Progenitor cell of endocrine pancreas (in vitro differentiated cells): ENCODE results near the gene KRTAP15-1. TPM values are rescaled to one million over a fixed set of nuclear protein-coding genes. Genes with fewer than 3 reads are reported as not detected.

ENCODE experiments used
- DNase-seq: peaks from one replicate; pipeline ENCODE4 v3.0.0; 2021; ENCODE audit warnings: low spot score; ENCODE audit not compliant: unreplicated experiment
- H3K27ac Mint-ChIP-seq: 2 replicates; pipeline ENCODE4 v1.8.0; 2021; ENCODE audit warnings: mild to moderate bottlenecking, moderate library complexity, mixed read lengths
- H3K27me3 Mint-ChIP-seq: 2 replicates; pipeline ENCODE4 v1.8.0; 2021; ENCODE audit warnings: mixed read lengths
- H3K36me3 Mint-ChIP-seq: 2 replicates; pipeline ENCODE4 v1.8.0; 2022; ENCODE audit warnings: mixed read lengths; ENCODE audit not compliant: insufficient read depth
- H3K4me1 Mint-ChIP-seq: 2 replicates; pipeline ENCODE4 v1.8.0; 2021; ENCODE audit warnings: low read depth, mixed read lengths
- H3K4me3 Mint-ChIP-seq: 2 replicates; pipeline ENCODE4 v1.8.0; 2021; ENCODE audit warnings: low read depth, mild to moderate bottlenecking, moderate library complexity, mixed read lengths
- H3K9me3 Mint-ChIP-seq: 2 replicates; pipeline ENCODE4 v1.8.0; 2021; ENCODE audit warnings: low read depth, mixed read lengths
- CTCF ChIP-seq: fragments of 200-600 bp; sonication (generic); IDR thresholded peaks from one replicate; pipeline ENCODE4 v1.5.0; 2021; ENCODE audit warnings: antibody characterized with exemption, mild to moderate bottlenecking; ENCODE audit not compliant: unreplicated experiment
- total RNA-seq: library from RNA; stranded (reverse); gene quantifications from 2 replicates; pipeline ENCODE4 v1.2.1, GENCODE V29; 2021

Gene KRTAP15-1
- total RNA-seq, 1 donor from 2014 or later, result not detected

GRCh38 chr21:30486180-30486579, 46.1 kb downstream of the KRTAP15-1 start:
- Mint-ChIP-seq H3K4me3 (no peak overlapping the region), H3K27ac (no peak overlapping the region), H3K4me1 (no peaks in the 10 kb centered on the region), H3K36me3 (no peaks in the 10 kb centered on the region), H3K27me3 (no peaks in the 10 kb centered on the region), H3K9me3 (peaks cover 14% of the 10 kb centered on the region)
- no peak for TF ChIP-seq CTCF
- no peak for DNase-seq

GRCh38 chr21:30487336-30487735, 47.3 kb downstream of the KRTAP15-1 start, which contains the start of gene KRTAP19-2:
Gene KRTAP19-2, minus strand, starts transcription at chr21:30487436. Its CDS starts 88 bp downstream, at chr21:30487348.
- H3K9me3 Mint-ChIP-seq, result peaks cover 14% of the 10 kb centered on the region
- no peak for DNase-seq

More at GRCh38 chr21:30487336-30487735, 47.3 kb downstream of the KRTAP15-1 start, which contains the start of gene KRTAP19-2:
- no peaks in the 10 kb centered on the region for H3K4me1 Mint-ChIP-seq
- no peak within 1 kb of the TSS for H3K4me3 Mint-ChIP-seq
- no peak within 1 kb of the TSS for H3K27ac Mint-ChIP-seq
- H3K27me3 Mint-ChIP-seq, result no peaks in the 10 kb centered on the region
- H3K36me3 Mint-ChIP-seq, result no peaks in the 10 kb centered on the region
- no peak for TF ChIP-seq CTCF

Other genes starting within 250 kb of the KRTAP15-1 start
- gene CLDN8, start 224.2 kb upstream of the KRTAP15-1 start, total RNA-seq, result not detected in 2 replicates
- not detected in 2 replicates for gene KRTAP24-1, start 157.3 kb upstream of the KRTAP15-1 start, total RNA-seq
- gene KRTAP25-1, start 150.8 kb upstream of the KRTAP15-1 start, total RNA-seq, result not detected in 2 replicates
- not detected in 2 replicates for gene KRTAP26-1, start 120.0 kb upstream of the KRTAP15-1 start, total RNA-seq
- gene KRTAP27-1, start 102.6 kb upstream of the KRTAP15-1 start, total RNA-seq, result not detected in 2 replicates
- gene KRTAP23-1, start 91.7 kb upstream of the KRTAP15-1 start, total RNA-seq, result not detected in 2 replicates
- gene KRTAP13-2, start 68.0 kb upstream of the KRTAP15-1 start, total RNA-seq, result not detected in 2 replicates
- gene KRTAP13-1, start 44.2 kb upstream of the KRTAP15-1 start, total RNA-seq, result not detected in 2 replicates
- gene KRTAP13-3, start 14.3 kb upstream of the KRTAP15-1 start, total RNA-seq, result not detected in 2 replicates
- gene KRTAP13-4, start 10.1 kb upstream of the KRTAP15-1 start, total RNA-seq, result not detected in 2 replicates
- not detected in 2 replicates for gene KRTAP19-1, start 40.1 kb downstream of the KRTAP15-1 start, total RNA-seq
- not detected in 2 replicates for gene KRTAP19-2, start 47.2 kb downstream of the KRTAP15-1 start, total RNA-seq
- not detected in 2 replicates for gene KRTAP19-3, start 51.7 kb downstream of the KRTAP15-1 start, total RNA-seq
- gene KRTAP19-4, start 56.9 kb downstream of the KRTAP15-1 start, total RNA-seq, result not detected in 2 replicates
- gene KRTAP19-5, start 61.9 kb downstream of the KRTAP15-1 start, total RNA-seq, result not detected in 2 replicates
- not detected in 2 replicates for gene KRTAP19-6, start 101.6 kb downstream of the KRTAP15-1 start, total RNA-seq
- not detected in 2 replicates for gene KRTAP19-7, start 121.0 kb downstream of the KRTAP15-1 start, total RNA-seq
- gene KRTAP22-2, start 150.1 kb downstream of the KRTAP15-1 start, total RNA-seq, result not detected in 2 replicates
- gene KRTAP6-3, start 152.2 kb downstream of the KRTAP15-1 start, total RNA-seq, result not detected in 2 replicates
- not detected in 2 replicates for gene KRTAP6-2, start 158.6 kb downstream of the KRTAP15-1 start, total RNA-seq
- gene KRTAP22-1, start 160.8 kb downstream of the KRTAP15-1 start, total RNA-seq, result not detected in 2 replicates
- not detected in 2 replicates for gene KRTAP6-1, start 173.7 kb downstream of the KRTAP15-1 start, total RNA-seq
- not detected in 2 replicates for gene KRTAP20-1, start 176.2 kb downstream of the KRTAP15-1 start, total RNA-seq
- gene KRTAP20-4, start 180.4 kb downstream of the KRTAP15-1 start, total RNA-seq, result not detected in 2 replicates
- gene KRTAP20-2, start 194.9 kb downstream of the KRTAP15-1 start, total RNA-seq, result not detected in 2 replicates
- not detected in 2 replicates for gene KRTAP20-3, start 202.6 kb downstream of the KRTAP15-1 start, total RNA-seq